ENCODE measurements around the gene VPS13D.
"Not testable (repeated sequence)": the region's sequence is repeated elsewhere in the genome, so short reads cannot be mapped to it uniquely, and the experiment has no call there.

The VPS13D gene

GRCh38 chr1:12528021-12528852, 298.4 kb downstream of the VPS13D start:
- in situ Hi-C loops (cut with MboI; ENCODE audit: low sequenced_read_pairs) = no loop called here
- no peaks in the 10 kb centered on the region for H3K27me3 ChIP-seq (ENCODE audit: low read depth)
- no peaks in the 10 kb centered on the region for H3K4me1 ChIP-seq
- H3K9me3 ChIP-seq = no peaks in the 10 kb centered on the region
- no peak overlapping the region for H3K4me3 ChIP-seq
- DNase-seq (ENCODE audit: low spot score in 2 of 2) = no peak
- H3K36me3 ChIP-seq (replicated peaks) = no peaks in the 10 kb centered on the region

DNA sequence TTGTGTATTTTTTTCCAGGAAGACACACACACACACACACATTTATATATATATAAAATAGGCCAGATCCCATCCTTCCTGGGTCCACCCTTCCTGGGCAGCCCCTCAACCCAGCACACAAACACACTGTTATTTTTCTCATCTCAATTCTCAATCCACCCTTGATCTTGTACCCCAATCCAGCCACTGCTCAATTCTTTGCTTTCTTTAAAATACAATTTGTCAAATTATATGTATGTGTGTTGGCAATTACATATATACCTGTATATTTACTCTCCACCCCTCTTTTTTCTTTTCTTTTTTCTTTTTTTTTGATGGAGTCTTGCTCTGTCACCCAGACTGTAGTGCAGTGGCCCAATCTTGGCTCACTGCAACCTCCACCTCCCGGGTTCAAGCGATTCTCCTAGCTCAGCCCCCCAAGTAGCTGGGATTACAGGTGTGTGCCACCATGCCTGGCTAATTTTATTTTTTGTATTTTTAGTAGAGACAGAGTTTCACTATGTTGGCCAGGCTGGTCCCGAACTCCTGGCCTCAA, 299.9 kb downstream of the VPS13D start:
- H3K4me3 ChIP-seq = no peak overlapping the region
- no peaks in the 10 kb centered on the region for H3K4me1 ChIP-seq
- H3K9me3 ChIP-seq = no peaks in the 10 kb centered on the region
- no peak for DNase-seq (ENCODE audit: low spot score in 2 of 2)
- in situ Hi-C loops (cut with MboI; ENCODE audit: low sequenced_read_pairs) = no loop called here
- H3K36me3 ChIP-seq (replicated peaks) = no peaks in the 10 kb centered on the region
- no peaks in the 10 kb centered on the region for H3K27me3 ChIP-seq (ENCODE audit: low read depth)

DNA sequence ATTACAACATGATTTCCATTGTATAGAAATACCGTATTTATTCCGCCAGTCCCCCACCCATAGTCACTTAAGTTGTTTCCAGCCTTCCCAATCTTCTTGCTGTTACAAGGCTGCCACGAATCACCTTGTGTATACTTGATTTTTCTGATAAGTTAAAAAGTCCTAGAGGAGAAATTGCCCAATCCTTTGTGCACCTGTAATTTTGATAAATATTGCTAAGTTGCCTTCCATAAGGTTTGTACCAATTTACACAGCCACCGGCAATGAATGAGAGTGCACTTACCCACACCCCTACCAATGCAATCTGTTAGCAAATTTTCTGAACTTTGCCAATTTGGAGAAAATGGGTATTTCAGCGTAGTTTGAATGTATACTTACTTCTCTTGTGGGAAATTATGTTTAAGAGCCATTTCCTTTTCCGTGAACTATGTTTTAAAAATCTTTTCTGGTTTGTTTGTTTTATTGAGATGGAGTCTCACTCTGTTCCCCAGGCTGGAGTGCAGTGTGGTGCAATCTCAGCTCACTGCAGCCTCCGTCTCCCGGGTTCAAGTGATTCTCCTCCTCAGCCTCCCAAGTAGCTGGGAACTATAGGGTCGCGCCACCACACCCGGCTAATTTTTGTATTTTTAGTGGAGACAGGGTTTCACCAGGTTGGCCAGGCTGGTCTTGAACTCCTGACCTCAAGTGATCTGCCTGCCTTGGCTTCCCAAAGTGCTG, 300.8 kb downstream of the VPS13D start:
- no peak for DNase-seq (ENCODE audit: low spot score in 2 of 2)
- no peak overlapping the region for H3K4me3 ChIP-seq
- H3K9me3 ChIP-seq = no peaks in the 10 kb centered on the region
- H3K27me3 ChIP-seq (ENCODE audit: low read depth) = no peaks in the 10 kb centered on the region
- no peaks in the 10 kb centered on the region for H3K4me1 ChIP-seq
- in situ Hi-C loops (cut with MboI; ENCODE audit: low sequenced_read_pairs) = no loop called here
- H3K36me3 ChIP-seq (replicated peaks) = no peaks in the 10 kb centered on the region

DNA sequence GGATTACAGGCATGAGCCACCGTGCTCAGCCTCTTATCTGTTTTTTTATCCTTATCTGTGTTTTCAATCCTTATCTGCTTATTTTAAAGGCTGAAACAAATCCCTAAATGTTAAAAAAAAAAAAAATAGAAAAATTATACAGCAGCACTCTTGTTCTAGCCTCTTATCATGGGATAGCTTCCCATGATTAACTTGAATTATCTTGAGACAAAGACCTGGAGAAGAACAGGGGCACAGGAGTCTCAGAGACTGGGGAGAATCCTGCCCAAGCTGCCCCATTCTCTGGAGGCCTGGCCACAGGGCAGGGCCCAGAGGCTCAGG, 301.3 kb downstream of the VPS13D start:
- H3K27me3 ChIP-seq (ENCODE audit: low read depth) = no peaks in the 10 kb centered on the region
- in situ Hi-C loops (cut with MboI; ENCODE audit: low sequenced_read_pairs) = no loop called here
- H3K36me3 ChIP-seq (replicated peaks) = no peaks in the 10 kb centered on the region
- H3K4me1 ChIP-seq = no peaks in the 10 kb centered on the region
- no peak for DNase-seq (ENCODE audit: low spot score in 2 of 2)
- H3K4me3 ChIP-seq = no peak overlapping the region
- no peaks in the 10 kb centered on the region for H3K9me3 ChIP-seq

- Histone ChIP-seq H3K4me1 (no peaks in the 10 kb centered on the region), H3K9me3 (peaks cover 2% of the 10 kb centered on the region; the same call in 1 of the 2 replicates), H3K27me3 (ENCODE audit: low read depth) (no peaks in the 10 kb centered on the region), H3K4me3 (no peak overlapping the region), H3K36me3 (replicated peaks) (no peaks in the 10 kb centered on the region)
- no peak for DNase-seq (ENCODE audit: low spot score in 2 of 2)
- in situ Hi-C loops (cut with MboI; ENCODE audit: low sequenced_read_pairs) = no loop called here
Observed at GRCh38 chr1:12532405-12533315, 302.8 kb downstream of the VPS13D start.

GRCh38 chr1:12536023-12536639, 306.3 kb downstream of the VPS13D start:
- Histone ChIP-seq H3K9me3 (peaks cover 2% of the 10 kb centered on the region; the same call in 1 of the 2 replicates), H3K4me1 (no peaks in the 10 kb centered on the region), H3K36me3 (replicated peaks) (no peaks in the 10 kb centered on the region), H3K4me3 (no peak overlapping the region), H3K27me3 (ENCODE audit: low read depth) (no peaks in the 10 kb centered on the region)
- DNase-seq (ENCODE audit: low spot score in 2 of 2) = no peak
- in situ Hi-C loops (cut with MboI; ENCODE audit: low sequenced_read_pairs) = no loop called here

- Histone ChIP-seq H3K36me3 (replicated peaks) (no peaks in the 10 kb centered on the region), H3K27me3 (ENCODE audit: low read depth) (no peaks in the 10 kb centered on the region; the same call in 1 of the 2 replicates), H3K4me3 (no peak overlapping the region), H3K9me3 (peaks cover 2% of the 10 kb centered on the region; the same call in 1 of the 2 replicates), H3K4me1 (no peaks in the 10 kb centered on the region)
- no peak for DNase-seq (ENCODE audit: low spot score in 2 of 2)
- in situ Hi-C loops (cut with MboI; ENCODE audit: low sequenced_read_pairs) = no loop called here
Observed at GRCh38 chr1:12537294-12537693, 307.5 kb downstream of the VPS13D start.

DNA sequence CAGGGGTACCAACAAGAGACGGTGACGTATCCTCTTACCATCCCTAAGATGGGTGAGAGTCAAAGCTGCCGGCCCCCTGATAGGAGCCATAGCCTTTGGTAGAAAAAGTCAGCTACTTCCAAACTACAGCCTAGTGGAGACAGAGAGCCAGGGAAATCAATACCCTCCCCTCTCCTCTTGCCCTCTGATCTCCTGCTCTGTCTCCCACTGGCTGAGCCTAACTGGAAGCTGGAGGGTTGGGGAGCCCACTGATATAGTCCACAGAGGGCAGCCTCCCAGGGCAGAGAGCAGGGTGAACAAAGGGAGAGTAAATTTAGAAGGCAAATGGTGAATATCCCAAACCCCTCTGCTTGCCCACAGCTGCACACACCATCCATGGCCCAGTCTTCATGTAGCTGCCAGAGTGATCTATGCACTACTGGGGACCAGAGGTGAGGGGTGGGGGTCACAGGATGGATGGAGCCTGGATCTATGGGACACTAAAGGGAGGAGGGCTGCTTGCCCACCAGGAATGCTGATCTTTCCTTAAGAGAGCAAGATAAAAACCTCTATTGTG, 308.2 kb downstream of the VPS13D start:
- peaks cover 2% of the 10 kb centered on the region; the same call in 1 of the 2 replicates for H3K9me3 ChIP-seq
- in situ Hi-C loops (cut with MboI; ENCODE audit: low sequenced_read_pairs) = no loop called here
- H3K36me3 ChIP-seq (replicated peaks) = no peaks in the 10 kb centered on the region
- DNase-seq (ENCODE audit: low spot score in 2 of 2) = no peak
- no peak overlapping the region for H3K4me3 ChIP-seq
- H3K4me1 ChIP-seq = no peaks in the 10 kb centered on the region
- H3K27me3 ChIP-seq (ENCODE audit: low read depth) = no peaks in the 10 kb centered on the region; the same call in 1 of the 2 replicates

GRCh38 chr1:12538536-12538935, 308.7 kb downstream of the VPS13D start:
- H3K36me3 ChIP-seq (replicated peaks); DNase-seq (ENCODE audit: low spot score in 2 of 2); H3K4me1 ChIP-seq; H3K9me3 ChIP-seq; H3K27me3 ChIP-seq (ENCODE audit: low read depth); H3K4me3 ChIP-seq; in situ Hi-C loops (cut with MboI; ENCODE audit: low sequenced_read_pairs): not testable (repeated sequence)

DNA sequence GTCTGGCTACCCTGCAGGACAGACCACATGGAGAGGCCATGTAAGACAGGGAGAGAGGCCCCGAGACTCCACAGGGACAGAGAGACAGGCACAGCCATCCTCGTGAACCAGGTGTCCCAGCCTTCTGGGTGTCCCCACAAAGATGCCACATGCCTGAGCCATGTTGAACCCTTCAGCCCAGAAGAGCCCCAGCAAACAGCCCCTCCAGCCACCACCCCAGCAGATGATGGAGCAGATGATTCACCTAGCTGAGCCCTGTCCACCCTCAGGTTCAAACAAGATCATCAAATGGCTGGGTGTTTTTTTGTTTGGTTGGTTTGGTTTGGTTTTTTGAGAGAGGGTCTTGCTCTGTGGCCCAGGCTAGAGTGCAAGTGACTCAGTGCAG, 309.5 kb downstream of the VPS13D start:
- Histone ChIP-seq H3K4me3 (no peak overlapping the region), H3K36me3 (replicated peaks) (no peaks in the 10 kb centered on the region), H3K4me1 (no peaks in the 10 kb centered on the region), H3K27me3 (ENCODE audit: low read depth) (no peaks in the 10 kb centered on the region; the same call in 1 of the 2 replicates), H3K9me3 (peaks cover 2% of the 10 kb centered on the region; the same call in 1 of the 2 replicates)
- no peak for DNase-seq (ENCODE audit: low spot score in 2 of 2)
- in situ Hi-C loops (cut with MboI; ENCODE audit: low sequenced_read_pairs) = no loop called here

DNA sequence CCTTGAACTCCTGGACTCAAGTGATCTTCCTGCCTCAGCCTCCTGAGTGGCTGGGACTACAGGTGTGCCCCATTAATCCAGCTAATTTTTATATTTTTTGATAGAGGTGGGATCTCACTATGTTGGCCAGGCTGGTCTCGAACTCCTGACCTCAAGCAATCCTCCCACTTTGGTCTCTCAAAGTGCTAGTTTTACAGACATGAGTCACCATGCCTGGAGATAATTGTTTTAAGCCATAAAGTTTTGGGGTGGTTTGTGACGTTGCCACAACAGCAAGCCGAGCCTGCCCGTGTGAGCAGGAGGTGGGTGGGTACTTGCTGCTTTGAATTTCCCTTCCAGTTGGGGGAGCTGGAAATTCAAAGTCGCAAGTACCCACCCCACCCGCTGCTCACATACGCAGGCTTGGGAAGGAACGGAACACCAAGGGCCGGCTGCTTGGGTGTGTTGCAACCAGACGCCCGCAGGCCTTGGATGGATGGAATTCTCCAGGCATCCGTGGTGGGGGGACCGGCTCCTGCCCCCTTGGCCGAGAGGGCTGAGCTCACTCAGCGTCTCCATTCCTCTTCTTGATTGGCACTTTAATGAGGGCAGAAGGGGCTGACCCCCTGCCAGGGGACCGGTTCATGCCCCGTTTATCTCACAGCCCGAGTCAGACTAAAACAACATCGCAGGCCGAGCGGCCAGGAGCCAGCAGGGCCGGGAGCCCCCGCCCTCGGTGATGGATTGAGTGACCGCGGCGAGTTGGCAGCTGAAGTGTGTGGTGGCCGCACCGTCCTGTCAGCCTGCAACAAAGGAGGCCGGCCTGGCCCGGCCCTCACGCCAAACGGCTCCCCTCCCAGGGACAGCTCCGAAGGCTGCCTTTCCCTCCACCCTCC, 310.1 kb downstream of the VPS13D start:
- Histone ChIP-seq H3K4me1 (no peaks in the 10 kb centered on the region), H3K36me3 (replicated peaks) (no peaks in the 10 kb centered on the region), H3K9me3 (peaks cover 2% of the 10 kb centered on the region; the same call in 1 of the 2 replicates), H3K4me3 (no peak overlapping the region), H3K27me3 (ENCODE audit: low read depth) (no peaks in the 10 kb centered on the region; the same call in 1 of the 2 replicates)
- in situ Hi-C loops (cut with MboI; ENCODE audit: low sequenced_read_pairs) = no loop called here
- DNase-seq (ENCODE audit: low spot score in 2 of 2) = no peak

- Histone ChIP-seq H3K27me3 (ENCODE audit: low read depth) (no peaks in the 10 kb centered on the region; the same call in 1 of the 2 replicates), H3K4me3 (no peak overlapping the region), H3K9me3 (peaks cover 2% of the 10 kb centered on the region; the same call in 1 of the 2 replicates), H3K4me1 (no peaks in the 10 kb centered on the region), H3K36me3 (replicated peaks) (no peaks in the 10 kb centered on the region)
- no peak for DNase-seq (ENCODE audit: low spot score in 2 of 2)
- in situ Hi-C loops (cut with MboI; ENCODE audit: low sequenced_read_pairs) = no loop called here
Observed at GRCh38 chr1:12540580-12541273, 310.9 kb downstream of the VPS13D start.
